Astrocyte of the cerebellum (primary cell): ENCODE results near the gene ACVR1C.

Experiments
- DNase-seq: peaks from one replicate; pipeline ENCODE4 v3.0.0-alpha.2; 2011; ENCODE audit warnings: low read depth
- H3K4me3 ChIP-seq: 2 replicates; pipeline ENCODE4 v1.5.1; 2011; ENCODE audit warnings: mild to moderate bottlenecking, low read depth, low read length, moderate library complexity
- in situ Hi-C: cut with HindIII; loops from 2 replicates; pipeline ENCODE4 v1.10.0; 2017; ENCODE audit warnings: low sequenced_read_pairs
- TF ChIP-seq, protein P1 (sequence below): IDR thresholded peaks from 2 replicates; pipeline ENCODE4 v1.5.1; 2012; ENCODE audit warnings: low read length, low read depth, moderate library complexity, mild to moderate bottlenecking; ENCODE audit errors: missing control alignments

Gene ACVR1C

DNA sequence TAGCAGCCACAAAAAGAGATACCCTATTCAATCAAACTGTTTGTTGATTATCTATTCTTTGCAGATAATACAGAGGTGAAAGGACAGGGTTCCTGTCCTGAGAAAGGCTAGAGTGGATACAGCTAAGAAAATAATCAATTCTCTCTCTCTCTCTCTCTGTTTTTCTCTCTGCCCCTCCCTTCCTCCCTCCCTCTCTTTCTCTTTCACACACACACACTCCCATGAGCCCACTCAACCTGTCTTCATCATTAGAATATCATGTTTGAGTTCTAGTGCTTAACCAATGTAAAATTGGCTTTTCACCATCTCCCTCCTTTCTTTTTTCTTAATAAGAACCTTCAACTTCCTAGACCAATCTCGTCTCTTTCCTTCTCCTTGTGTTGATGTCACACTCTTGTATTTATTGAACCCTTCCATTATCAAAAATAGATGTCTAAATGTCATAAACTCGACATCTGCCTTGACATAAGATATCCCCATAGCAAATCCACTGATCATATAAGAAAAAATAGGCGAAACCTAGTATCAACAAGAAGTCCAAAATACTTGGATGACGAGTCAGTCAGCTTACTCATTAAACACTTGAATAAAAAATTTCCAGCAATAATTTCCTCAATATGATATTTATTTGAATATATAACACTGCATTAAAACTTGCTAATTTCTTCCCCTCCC is 141.9 kb downstream of the ACVR1C start:
- TF ChIP-seq, protein P1, sequence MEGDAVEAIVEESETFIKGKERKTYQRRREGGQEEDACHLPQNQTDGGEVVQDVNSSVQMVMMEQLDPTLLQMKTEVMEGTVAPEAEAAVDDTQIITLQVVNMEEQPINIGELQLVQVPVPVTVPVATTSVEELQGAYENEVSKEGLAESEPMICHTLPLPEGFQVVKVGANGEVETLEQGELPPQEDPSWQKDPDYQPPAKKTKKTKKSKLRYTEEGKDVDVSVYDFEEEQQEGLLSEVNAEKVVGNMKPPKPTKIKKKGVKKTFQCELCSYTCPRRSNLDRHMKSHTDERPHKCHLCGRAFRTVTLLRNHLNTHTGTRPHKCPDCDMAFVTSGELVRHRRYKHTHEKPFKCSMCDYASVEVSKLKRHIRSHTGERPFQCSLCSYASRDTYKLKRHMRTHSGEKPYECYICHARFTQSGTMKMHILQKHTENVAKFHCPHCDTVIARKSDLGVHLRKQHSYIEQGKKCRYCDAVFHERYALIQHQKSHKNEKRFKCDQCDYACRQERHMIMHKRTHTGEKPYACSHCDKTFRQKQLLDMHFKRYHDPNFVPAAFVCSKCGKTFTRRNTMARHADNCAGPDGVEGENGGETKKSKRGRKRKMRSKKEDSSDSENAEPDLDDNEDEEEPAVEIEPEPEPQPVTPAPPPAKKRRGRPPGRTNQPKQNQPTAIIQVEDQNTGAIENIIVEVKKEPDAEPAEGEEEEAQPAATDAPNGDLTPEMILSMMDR, result no peak
- in situ Hi-C loops, result no loop called here
- H3K4me3 ChIP-seq, result no peak overlapping the region
- DNase-seq, result no peak

DNA sequence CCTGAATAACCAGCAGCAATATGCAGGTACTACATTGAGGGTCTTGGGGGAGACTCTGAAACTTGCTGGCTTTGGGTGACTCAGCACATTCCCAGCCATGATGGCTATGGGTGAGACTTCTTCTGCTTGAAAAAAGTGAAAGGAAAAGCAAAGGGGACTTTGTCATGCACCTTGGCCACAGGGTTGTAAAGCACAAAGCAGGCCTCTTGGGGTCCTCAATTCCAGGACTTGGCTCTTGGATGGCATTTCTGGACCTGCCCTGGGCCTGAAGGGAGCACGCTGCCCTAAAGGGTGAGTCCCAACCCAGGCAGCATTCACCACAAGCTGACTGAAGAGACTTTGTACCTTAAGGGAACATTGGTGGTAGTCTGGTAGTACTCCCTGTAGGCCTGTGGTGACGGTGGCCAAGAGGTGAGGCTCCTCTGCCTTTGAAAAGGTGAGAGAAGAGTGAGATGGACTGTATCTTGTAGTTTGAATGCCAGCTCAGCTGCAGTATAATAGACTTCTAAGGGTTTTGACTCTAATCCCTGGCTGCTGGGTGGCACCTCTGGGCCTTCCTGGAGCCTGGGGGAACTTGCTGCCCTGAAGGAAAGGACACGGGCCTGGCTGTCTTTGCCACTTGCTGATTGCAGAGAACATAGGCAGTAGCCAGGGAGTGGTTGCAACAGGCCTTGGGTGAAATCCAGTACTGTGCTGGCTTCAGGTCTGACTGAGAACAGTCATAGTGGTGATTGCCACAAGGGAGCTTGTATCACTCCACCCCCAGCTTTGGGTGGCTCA is 148.3 kb downstream of the ACVR1C start:
- TF ChIP-seq, protein P1, result no peak
- no peak for DNase-seq
- in situ Hi-C loops, result no loop called here

DNA sequence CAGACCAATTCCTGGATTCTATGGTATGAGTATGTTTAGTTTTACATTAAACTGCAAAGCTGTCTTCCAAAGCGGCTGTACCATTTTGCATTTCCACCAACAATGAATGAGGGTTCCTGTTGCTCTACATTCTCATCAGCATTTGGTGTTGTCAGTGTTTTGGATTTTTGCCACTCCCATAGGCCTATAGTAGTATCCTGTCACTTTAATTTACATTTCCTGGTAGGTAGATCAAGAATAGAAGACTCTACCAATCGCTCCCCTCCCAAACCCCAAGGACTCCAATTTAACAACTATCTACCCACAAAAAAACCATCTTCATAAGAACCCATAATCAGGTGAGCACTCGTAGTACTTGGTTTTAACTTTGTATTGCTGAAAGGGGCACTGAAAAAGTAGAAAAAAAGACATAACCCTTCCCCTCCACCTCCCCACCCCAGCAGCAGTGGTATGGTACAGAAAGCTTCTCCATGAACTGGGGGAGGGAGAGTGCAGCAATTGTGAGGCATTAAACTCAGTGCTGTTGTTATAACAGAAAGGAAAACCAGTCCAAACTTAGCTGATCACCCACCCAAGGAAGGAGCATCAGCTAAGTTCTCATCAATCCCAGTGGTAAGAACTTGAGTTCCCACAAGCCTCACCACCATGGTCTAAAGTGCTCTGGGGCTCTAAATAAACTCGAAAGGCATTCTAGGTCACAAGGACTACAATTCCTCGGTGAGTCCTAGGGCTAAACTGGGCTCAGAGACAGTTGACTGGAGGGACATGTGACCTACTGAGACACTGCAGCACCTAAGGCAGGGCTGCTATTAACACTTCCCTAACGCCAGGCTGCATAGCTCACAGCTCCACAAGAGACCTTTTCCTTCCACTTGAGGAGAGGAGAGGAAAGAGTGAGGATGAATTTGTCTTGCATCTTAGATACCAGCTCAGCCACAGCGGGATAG is 149.3 kb downstream of the ACVR1C start:
- in situ Hi-C loops, result no loop called here
- H3K4me3 ChIP-seq, result no peak overlapping the region
- TF ChIP-seq, protein P1, result no peak
- DNase-seq, result no peak

More for the DNA sequence above, 148.3 kb downstream of the ACVR1C start:
- H3K4me3 ChIP-seq, result no peak overlapping the region

DNA sequence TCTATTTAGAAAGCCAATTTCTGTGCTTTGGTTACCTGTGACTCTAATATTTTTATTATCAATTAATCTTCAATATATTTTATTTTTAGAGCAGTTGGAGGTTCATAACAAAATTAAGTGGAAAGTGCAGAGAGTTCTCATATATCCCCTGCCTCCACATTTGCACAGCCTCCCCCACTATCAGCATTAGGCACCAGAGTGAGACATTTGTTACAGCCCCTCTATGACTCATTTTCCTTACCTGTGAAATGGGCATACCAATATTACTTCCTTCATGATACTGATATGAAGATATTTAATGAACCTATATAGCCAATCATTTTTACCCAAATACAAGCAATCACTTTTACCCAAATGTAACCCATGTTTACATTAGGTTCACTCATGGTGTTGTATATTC is 150.7 kb downstream of the ACVR1C start:
- DNase-seq, result no peak
- TF ChIP-seq, protein P1, result no peak
- in situ Hi-C loops, result no loop called here
- no peak overlapping the region for H3K4me3 ChIP-seq

DNA sequence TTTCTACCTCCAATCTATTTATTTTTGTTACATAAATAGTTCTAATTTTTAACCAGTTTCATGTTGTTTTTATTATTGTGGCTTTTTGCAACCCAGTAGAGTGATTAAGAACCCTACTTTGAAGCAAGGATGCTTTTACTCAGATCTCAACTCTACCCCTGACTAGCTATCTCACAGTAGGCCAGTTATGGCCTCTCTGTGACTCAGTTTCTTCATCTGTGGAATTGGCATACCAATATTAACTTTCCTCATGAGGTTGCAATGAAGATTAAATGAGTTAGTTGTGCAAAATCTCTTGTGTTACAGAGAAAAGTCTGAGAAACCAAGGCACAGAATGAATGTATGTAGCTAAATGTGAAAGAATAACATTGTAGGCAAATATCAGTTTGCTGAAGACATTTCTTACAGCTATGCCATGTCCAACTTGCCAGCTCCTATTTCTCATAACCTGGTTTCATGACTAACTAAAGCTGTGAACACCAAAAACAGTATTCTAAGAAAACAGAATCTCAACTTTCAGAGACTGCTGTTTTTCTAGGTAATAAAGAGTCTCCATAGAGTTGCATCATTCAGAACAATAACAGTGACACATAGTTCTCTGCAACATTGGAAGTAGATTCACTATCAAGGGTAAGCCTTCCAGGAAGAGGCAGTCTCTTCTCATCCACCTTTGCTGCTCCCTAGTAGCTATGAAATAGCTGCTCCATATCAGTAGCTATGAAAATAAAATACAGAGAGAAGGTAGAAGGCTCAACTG is 151.5 kb downstream of the ACVR1C start:
- in situ Hi-C loops, result no loop called here
- no peak overlapping the region for H3K4me3 ChIP-seq
- DNase-seq, result no peak
- TF ChIP-seq, protein P1, result no peak
